Adrenal gland (tissue), 12 donors: ENCODE results near the gene EXD3. TPM values are rescaled to one million over a fixed set of nuclear protein-coding genes. Genes with fewer than 3 reads are reported as not detected.
A peak's percentile ranks its signal among the peaks of the same experiment; 100 is the strongest.
"Not testable (repeated sequence)": the region's sequence is repeated elsewhere in the genome, so short reads cannot be mapped to it uniquely, and the experiment has no call there.

Experiments used
- DNase-seq, 7 donors: peaks; one replicate each; pipeline ENCODE4 v3.0.0-alpha.2; 2019 to 2020
- H3K27ac ChIP-seq, 5 donors: fragments of 200-600 bp; sonication (generic) in 4 of 5; 1 replicate in 3 of 5; 2 replicates in 2 of 5; pipeline versions ENCODE4 v1.5.1 to v1.8.0; 2016 to 2020; ENCODE audit warnings: mild to moderate bottlenecking in 1 of 5
- H3K27me3 ChIP-seq: fragments of 200-600 bp; 2 replicates; pipeline ENCODE4 v1.8.0; 2021
- H3K36me3 ChIP-seq, 2 donors: fragments of 200-600 bp; replicated peaks in 1 of 2; 1 replicate in 1 of 2; 2 replicates in 1 of 2; pipeline versions ENCODE4 v1.5.1 to v1.8.0; 2018 to 2022
- H3K4me1 ChIP-seq, 2 donors: fragments of 200-600 bp; replicated peaks in 1 of 2; 1 replicate in 1 of 2; 2 replicates in 1 of 2; pipeline versions ENCODE4 v1.5.1 to v1.8.0; 2018 to 2021
- H3K4me3 ChIP-seq, 4 donors: fragments of 200-600 bp; sonication (generic) in 3 of 4; one replicate each; pipeline ENCODE4 v1.5.1; 2016 to 2018
- H3K9me3 ChIP-seq, 3 donors: fragments of 200-600 bp; sonication (generic) in 1 of 3; replicated peaks in 1 of 3; 1 replicate in 2 of 3; 2 replicates in 1 of 3; pipeline versions ENCODE4 v1.5.1 to v1.8.0; 2016 to 2021
- CTCF ChIP-seq, 6 experiments: fragments of 450-650 bp in 4 of 6; fragments of 200-600 bp in 2 of 6; sonication (generic) in 1 of 6; IDR thresholded peaks; 1 replicate in 5 of 6; 2 replicates in 1 of 6; pipeline versions ENCODE4 v1.5.1 to v1.8.0; 2016 to 2021; ENCODE audit warnings: antibody characterized with exemption in 6 of 6, mild to moderate bottlenecking in 2 of 6, moderate library complexity in 1 of 6
- POLR2A ChIP-seq, 2 donors: fragments of 450-650 bp; IDR thresholded peaks; one replicate each; pipeline ENCODE4 v1.6.1; 2017; ENCODE audit warnings: antibody characterized with exemption in 2 of 2, mild to moderate bottlenecking in 2 of 2, moderate library complexity in 1 of 2
- WGBS, 4 donors: extraction: QIAGEN DNeasy Blood & Tissue Kit in 2 of 4; methylation state at CpG; one replicate each; pipeline versions ENCODE4 v1.1.5 to v1.1.7; 2013 to 2017; 5-methylcytosine and 5-hydroxymethylcytosine counted together
- intact Hi-C, 2 donors: fragments of 100-400 bp; cut with DNase I; formaldehyde crosslinking; loops; one replicate each; pipeline versions ENCODE4 v1.14.1 to v1.15.0; 2022 to 2023
- polyA plus RNA-seq, 3 donors: library from polyadenylated mRNA; stranded (reverse); fragments of 200-250 nt in 2 of 3; fragments of 350-450 nt in 1 of 3; fragmentation: Illumina TruSeq in 1 of 3; extraction: RNeasy Lipid Tissue Mini Kit (QIAGEN cat#74804) in 1 of 3; gene quantifications; one replicate each; pipeline ENCODE4 v1.2.3, GENCODE V29; 2013 to 2014
- total RNA-seq, 9 donors: library from RNA; depleted of rRNA in 4 of 9; stranded (reverse); fragments of >200 nt in 4 of 9; fragments of 120-200 nt in 1 of 9; fragmentation: NEBNext Ultra II Directional in 1 of 9; extraction: Animal tissue kit (Norgen Biotek cat#: 25700) in 1 of 9; gene quantifications; one replicate each; pipeline versions ENCODE4 v1.1.0 to v1.2.4, GENCODE V29; 2013 to 2023
- donor health status: healthy with polysubstance abuse.
- donor health status: Bipolar disorder and iron deficiency.
- donor health status: DM: yes; HTN: yes; CAD: no.
- donor health status: DM: no; HTN: no; CAD: no.
- donor health status: DM: no; HTN: no; CAD: no.
- donor health status: DM: yes; HTN: yes; CAD: no.

Gene EXD3
- total and polyA plus RNA-seq, 12 donors = 1.2 to 111 (median 23.9) TPM

- H3K36me3 ChIP-seq = no peaks in the 10 kb centered on the region
- WGBS, 4 donors = 88 to 95% (median 92%) methylated on average over 47 to 53 of the region's 53 CpGs
- no peaks in the 10 kb centered on the region for H3K4me1 ChIP-seq
- DNase-seq = peak in 2 of 7 donors; percentile 9 to 14
- H3K27ac ChIP-seq = no peak overlapping the region
- no peaks in the 10 kb centered on the region for H3K27me3 ChIP-seq
- H3K4me3 ChIP-seq = no peak overlapping the region
- intact Hi-C loops = no loop called here
- TF ChIP-seq CTCF (IDR thresholded peaks at IDR 0.05) (no peak), POLR2A (IDR thresholded peaks at IDR 0.05) (no peak)
- no peaks in the 10 kb centered on the region for H3K9me3 ChIP-seq
Measured at GRCh38 chr9:137381501-137382443, 41.2 kb downstream of the EXD3 start.

GRCh38 chr9:137380606-137381005 lies 42.4 kb downstream of the EXD3 start:
- H3K9me3 ChIP-seq = no peaks in the 10 kb centered on the region
- peak in 2 of 7 donors; percentile 1 to 9 for DNase-seq
- intact Hi-C loops = no loop called here
- no peaks in the 10 kb centered on the region for H3K36me3 ChIP-seq
- WGBS, 4 donors = 83 to 100% (median 96%) methylated on average over 1 to 7 of the region's 7 CpGs
- H3K27ac ChIP-seq = no peak overlapping the region
- TF ChIP-seq POLR2A (IDR thresholded peaks at IDR 0.05) (no peak), CTCF (IDR thresholded peaks at IDR 0.05) (no peak)
- H3K4me1 ChIP-seq = no peaks in the 10 kb centered on the region
- no peaks in the 10 kb centered on the region for H3K27me3 ChIP-seq
- H3K4me3 ChIP-seq = no peak overlapping the region

GRCh38 chr9:137380171-137380570 lies 42.8 kb downstream of the EXD3 start:
- Histone ChIP-seq H3K27ac (no peak overlapping the region), H3K9me3 (no peaks in the 10 kb centered on the region), H3K4me1 (no peaks in the 10 kb centered on the region), H3K27me3 (no peaks in the 10 kb centered on the region), H3K4me3 (no peak overlapping the region), H3K36me3 (no peaks in the 10 kb centered on the region)
- no peak for TF ChIP-seq CTCF (IDR thresholded peaks at IDR 0.05)
- TF ChIP-seq POLR2A (IDR thresholded peaks at IDR 0.05) = no peak
- intact Hi-C loops = no loop called here
- no peak for DNase-seq
- WGBS, 4 donors = 86 to 100% (median 87%) methylated on average over 3 to 16 of the region's 16 CpGs

- Histone ChIP-seq H3K36me3 (no peaks in the 10 kb centered on the region), H3K27me3 (no peaks in the 10 kb centered on the region), H3K4me1 (no peaks in the 10 kb centered on the region), H3K9me3 (no peaks in the 10 kb centered on the region), H3K4me3 (no peak overlapping the region), H3K27ac (no peak overlapping the region)
- 91 to 95% (median 94%) methylated on average over 11 to 12 of the region's 12 CpGs for WGBS, 4 donors
- peak in 3 of 7 donors; percentile 3 to 8 (median 8) for DNase-seq
- intact Hi-C loops = no loop called here
- TF ChIP-seq POLR2A (IDR thresholded peaks at IDR 0.05) (no peak), CTCF (IDR thresholded peaks at IDR 0.05) (no peak)
Measured at GRCh38 chr9:137379761-137380161, 43.2 kb downstream of the EXD3 start.

- H3K9me3 ChIP-seq, intact Hi-C loops, H3K27me3 ChIP-seq, H3K36me3 ChIP-seq, H3K4me3 ChIP-seq, H3K27ac ChIP-seq, H3K4me1 ChIP-seq: not testable (repeated sequence)
- peak in 1 of 7 donors; percentile 4 for DNase-seq
- 85 to 93% (median 89%) methylated on average over 17 to 37 of the region's 37 CpGs for WGBS, 4 donors
Measured at GRCh38 chr9:137378688-137379410, 44.1 kb downstream of the EXD3 start.
